Measurements from ENCODE around the gene INSR.

DNA sequence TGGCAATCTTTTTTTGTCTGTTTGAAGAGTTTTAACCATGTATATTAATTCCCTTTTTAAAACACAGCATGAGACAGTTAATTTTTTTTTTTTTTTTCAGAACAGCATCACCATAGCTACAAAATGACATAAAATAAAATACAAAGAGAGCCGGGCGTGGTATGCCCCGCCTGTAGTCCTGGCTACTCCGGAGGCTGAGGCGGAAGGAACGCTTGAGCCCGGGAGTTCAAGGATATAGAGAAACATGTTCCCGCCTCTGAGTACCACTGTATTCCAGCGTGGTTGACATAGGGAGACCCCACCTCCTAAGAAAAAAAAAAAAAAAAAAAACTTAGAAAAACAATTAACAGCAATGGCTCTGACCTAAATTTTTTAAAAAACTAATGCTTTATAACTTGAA, 10.0 kb upstream of the INSR start:
- TF ChIP-seq, protein P1, sequence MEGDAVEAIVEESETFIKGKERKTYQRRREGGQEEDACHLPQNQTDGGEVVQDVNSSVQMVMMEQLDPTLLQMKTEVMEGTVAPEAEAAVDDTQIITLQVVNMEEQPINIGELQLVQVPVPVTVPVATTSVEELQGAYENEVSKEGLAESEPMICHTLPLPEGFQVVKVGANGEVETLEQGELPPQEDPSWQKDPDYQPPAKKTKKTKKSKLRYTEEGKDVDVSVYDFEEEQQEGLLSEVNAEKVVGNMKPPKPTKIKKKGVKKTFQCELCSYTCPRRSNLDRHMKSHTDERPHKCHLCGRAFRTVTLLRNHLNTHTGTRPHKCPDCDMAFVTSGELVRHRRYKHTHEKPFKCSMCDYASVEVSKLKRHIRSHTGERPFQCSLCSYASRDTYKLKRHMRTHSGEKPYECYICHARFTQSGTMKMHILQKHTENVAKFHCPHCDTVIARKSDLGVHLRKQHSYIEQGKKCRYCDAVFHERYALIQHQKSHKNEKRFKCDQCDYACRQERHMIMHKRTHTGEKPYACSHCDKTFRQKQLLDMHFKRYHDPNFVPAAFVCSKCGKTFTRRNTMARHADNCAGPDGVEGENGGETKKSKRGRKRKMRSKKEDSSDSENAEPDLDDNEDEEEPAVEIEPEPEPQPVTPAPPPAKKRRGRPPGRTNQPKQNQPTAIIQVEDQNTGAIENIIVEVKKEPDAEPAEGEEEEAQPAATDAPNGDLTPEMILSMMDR (IDR thresholded peaks at IDR 0.05; ENCODE audit: insufficient read depth, low read depth, low read length) = no peak
- no peak for TF ChIP-seq EZH2 (IDR thresholded peaks at IDR 0.05; ENCODE audit: insufficient read depth, low read length)

Data from astrocyte (in vitro differentiated cells and primary cell).